NT2/D1 (cell line): ENCODE measurements around the gene GDF9.

ENCODE experiments used
- DNase-seq: peaks from one replicate; pipeline ENCODE4 v3.0.0-alpha.2; 2011; ENCODE audit warnings: low read depth, low spot score
- H3K27me3 ChIP-seq: 2 replicates; pipeline ENCODE4 v1.6.0; 2011; ENCODE audit warnings: mild to moderate bottlenecking; ENCODE audit not compliant: insufficient read length, insufficient read depth
- H3K36me3 ChIP-seq: 2 replicates; pipeline ENCODE4 v1.6.1; 2011; ENCODE audit warnings: mild to moderate bottlenecking, low read length, mixed read lengths; ENCODE audit not compliant: insufficient read depth, insufficient read length
- H3K4me1 ChIP-seq: 2 replicates; pipeline ENCODE4 v1.5.1; 2011; ENCODE audit not compliant: insufficient read depth, insufficient read length
- H3K4me3 ChIP-seq: 2 replicates; pipeline ENCODE4 v1.5.1; 2011; ENCODE audit warnings: low read depth; ENCODE audit not compliant: insufficient read length
- H3K9ac ChIP-seq: 2 replicates; pipeline ENCODE4 v1.6.0; 2011; ENCODE audit warnings: low read depth; ENCODE audit not compliant: insufficient read length
- H3K9me3 ChIP-seq: 2 replicates; pipeline ENCODE4 v1.5.1; 2011; ENCODE audit warnings: mild to moderate bottlenecking, low read length; ENCODE audit not compliant: insufficient read depth
- SUZ12 ChIP-seq: IDR thresholded peaks from 2 replicates; pipeline ENCODE4 v1.6.1; 2011; ENCODE audit not compliant: insufficient read length, insufficient read depth; ENCODE audit errors: extremely low read depth
- YY1 ChIP-seq: IDR thresholded peaks from 2 replicates; pipeline ENCODE4 v1.6.1; 2011; ENCODE audit not compliant: insufficient read length, insufficient read depth
- ZNF274 ChIP-seq: IDR thresholded peaks from 2 replicates; pipeline ENCODE4 v1.6.1; 2011; ENCODE audit warnings: mild to moderate bottlenecking, low read depth, low read length

Gene GDF9

DNA sequence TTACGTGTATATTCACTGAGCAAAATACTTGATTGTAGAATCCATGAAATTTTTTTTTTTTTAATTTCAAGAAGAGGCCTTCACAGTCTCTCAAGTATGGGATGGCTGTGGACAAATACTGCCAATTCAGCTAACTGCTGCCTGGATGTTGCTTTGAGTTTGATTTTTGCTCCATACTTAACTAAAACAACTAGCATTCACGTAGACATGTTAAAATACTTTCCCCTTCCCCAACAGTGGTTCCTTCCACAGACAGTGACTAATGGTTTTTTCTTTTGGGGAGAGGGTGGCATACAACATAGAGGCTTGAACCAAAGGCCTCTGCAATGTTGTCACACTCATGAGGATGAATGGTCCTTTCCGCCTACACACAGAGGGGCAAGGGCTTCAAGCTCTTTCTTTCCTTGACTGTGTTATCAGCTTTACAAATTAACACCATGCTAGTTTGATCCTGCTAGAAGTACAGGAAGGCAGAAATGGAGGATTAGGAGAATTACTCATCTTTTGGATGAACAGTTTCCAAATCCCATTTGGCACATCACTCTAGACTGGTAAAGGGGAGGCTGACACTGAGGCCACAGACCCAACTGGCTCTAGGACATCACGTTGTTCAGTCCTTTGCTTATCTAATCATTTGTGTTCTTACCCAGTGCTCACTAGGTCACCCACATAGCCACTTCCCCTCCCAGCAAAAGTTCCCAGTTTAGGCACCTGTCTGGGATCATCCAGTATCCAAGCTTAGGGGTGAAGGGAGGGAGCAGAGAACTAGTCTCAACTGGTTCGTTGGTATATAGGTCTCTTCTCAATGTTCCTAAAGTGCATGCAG is 5.4 kb upstream of the GDF9 start:
- Histone ChIP-seq H3K4me1 (no peaks in the 10 kb centered on the region), H3K9ac (no peak overlapping the region), H3K4me3 (no peak overlapping the region), H3K36me3 (peaks cover 49% of the 10 kb centered on the region), H3K27me3 (no peaks in the 10 kb centered on the region), H3K9me3 (no peaks in the 10 kb centered on the region)
- TF ChIP-seq ZNF274 (no peak), SUZ12 (no peak), YY1 (no peak)
- no peak for DNase-seq

DNA sequence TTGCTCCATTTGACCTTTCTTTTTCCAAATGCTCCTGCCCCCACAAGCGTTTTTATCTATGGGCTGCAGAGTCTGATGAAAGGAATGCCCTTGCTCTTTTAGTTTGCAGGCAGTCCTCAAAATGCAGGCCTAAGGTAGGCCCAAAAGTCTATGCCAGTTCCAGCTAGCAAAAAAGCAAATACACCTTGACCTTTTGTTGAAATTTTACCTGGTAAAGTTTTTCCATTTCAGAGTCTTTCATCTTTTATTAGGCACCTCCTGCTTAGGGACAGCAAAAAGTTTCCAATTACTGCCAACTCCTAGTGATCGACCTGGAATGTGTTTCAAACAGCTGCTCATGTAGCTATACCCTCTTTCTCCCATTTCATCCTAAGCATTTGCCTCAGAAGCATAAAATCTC is 4.5 kb upstream of the GDF9 start:
- Histone ChIP-seq H3K4me1 (no peaks in the 10 kb centered on the region), H3K36me3 (peaks cover 49% of the 10 kb centered on the region)
- no peak for TF ChIP-seq YY1
- no peak for TF ChIP-seq SUZ12
- TF ChIP-seq ZNF274, result no peak

DNA sequence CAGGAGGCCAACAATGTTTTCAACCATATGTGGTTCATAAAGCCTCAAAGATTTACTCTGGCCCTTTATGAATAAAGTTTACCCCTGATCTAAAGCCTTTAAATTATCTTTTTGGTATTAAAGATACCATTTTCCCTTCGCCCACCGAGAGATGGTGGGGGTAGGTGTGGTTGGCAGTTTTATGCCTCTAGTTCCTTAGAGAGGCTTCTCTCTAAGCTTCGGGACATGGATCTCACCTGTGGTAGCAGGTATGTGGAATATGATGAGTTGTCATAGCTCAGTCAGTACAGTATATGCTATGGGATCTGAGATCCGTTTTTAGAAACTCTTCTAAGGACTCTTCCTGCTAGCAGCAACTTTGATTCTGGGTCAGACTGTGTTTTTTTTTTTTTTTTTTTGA is 2.5 kb upstream of the GDF9 start:
- Histone ChIP-seq H3K27me3 (no peaks in the 10 kb centered on the region), H3K36me3 (peaks cover 43% of the 10 kb centered on the region), H3K4me1 (no peaks in the 10 kb centered on the region), H3K9ac (no peak overlapping the region), H3K9me3 (no peaks in the 10 kb centered on the region), H3K4me3 (no peak overlapping the region)
- DNase-seq, result no peak
- no peak for TF ChIP-seq YY1
- TF ChIP-seq SUZ12, result no peak
- TF ChIP-seq ZNF274, result no peak

More for the DNA sequence above, 4.5 kb upstream of the GDF9 start:
- H3K9ac ChIP-seq, result no peak overlapping the region
- H3K4me3 ChIP-seq, result no peak overlapping the region
- DNase-seq, result no peak
- H3K9me3 ChIP-seq, result no peaks in the 10 kb centered on the region
- no peaks in the 10 kb centered on the region for H3K27me3 ChIP-seq

DNA sequence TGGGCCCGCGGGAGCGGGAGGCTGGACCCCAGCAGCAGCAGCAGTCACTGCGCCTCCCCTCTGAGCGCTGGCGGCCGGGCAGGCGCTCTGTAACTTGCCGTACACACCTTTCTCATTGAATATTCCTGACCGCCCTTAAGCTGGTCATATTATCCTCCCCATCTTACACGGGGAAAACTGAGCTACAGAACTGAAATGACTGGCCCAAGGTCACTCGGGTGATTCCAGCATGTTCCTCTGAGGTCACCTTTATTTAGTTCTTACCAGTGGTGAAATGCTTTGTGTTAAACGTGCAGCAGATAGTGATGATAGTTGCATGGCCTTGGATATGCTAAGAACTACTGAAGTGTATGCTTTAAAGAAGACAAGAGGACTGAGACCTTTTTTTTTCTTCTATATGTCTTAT is 780 bp upstream of the GDF9 start:
- Histone ChIP-seq H3K36me3 (peaks cover 39% of the 10 kb centered on the region), H3K27me3 (no peaks in the 10 kb centered on the region), H3K9ac (peak overlapping the region; percentile 96), H3K9me3 (no peaks in the 10 kb centered on the region), H3K4me1 (no peaks in the 10 kb centered on the region), H3K4me3 (peak overlapping the region; percentile 90)
- DNase-seq, result no peak
- TF ChIP-seq SUZ12 (no peak), ZNF274 (no peak), YY1 (no peak)

DNA sequence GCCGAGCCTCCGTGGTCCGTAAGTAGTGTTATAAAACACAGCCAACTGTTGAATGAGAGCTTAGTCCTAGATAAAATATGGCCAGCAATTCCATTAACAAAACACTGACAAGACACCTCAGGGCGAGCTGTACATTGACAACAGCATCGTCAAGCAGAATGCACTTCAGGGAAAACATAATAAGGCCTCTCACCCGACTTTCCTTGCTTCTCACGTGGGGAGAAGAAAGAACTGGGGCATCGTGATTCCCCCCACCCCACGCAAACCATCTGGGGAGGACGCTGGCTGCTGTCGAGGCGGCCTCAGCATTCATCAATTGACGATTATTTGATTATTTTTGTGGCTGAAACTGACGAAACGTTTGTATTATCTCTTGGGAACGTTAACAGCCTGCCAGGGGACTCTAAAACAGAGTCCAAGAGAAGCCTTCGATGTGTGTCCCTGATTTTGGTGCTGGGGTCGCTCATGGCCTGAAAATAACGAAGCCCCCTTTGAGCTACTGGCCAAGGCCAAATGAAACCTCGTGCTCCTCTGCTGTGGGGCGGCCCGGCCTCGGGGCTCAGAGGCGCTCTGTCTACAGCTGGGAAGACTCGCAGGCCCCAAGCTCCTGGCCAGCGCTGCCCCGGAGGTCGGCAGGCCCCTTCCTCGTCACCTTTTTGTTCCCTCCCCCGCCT is 464 bp downstream of the GDF9 start:
- H3K9me3 ChIP-seq, result no peaks in the 10 kb centered on the region
- H3K27me3 ChIP-seq, result no peaks in the 10 kb centered on the region
- H3K4me1 ChIP-seq, result no peaks in the 10 kb centered on the region
- peak overlapping the region; percentile 90 for H3K4me3 ChIP-seq
- no peak for TF ChIP-seq SUZ12
- H3K9ac ChIP-seq, result peak overlapping the region; percentile 74
- DNase-seq, result no peak
- peaks cover 29% of the 10 kb centered on the region for H3K36me3 ChIP-seq

DNA sequence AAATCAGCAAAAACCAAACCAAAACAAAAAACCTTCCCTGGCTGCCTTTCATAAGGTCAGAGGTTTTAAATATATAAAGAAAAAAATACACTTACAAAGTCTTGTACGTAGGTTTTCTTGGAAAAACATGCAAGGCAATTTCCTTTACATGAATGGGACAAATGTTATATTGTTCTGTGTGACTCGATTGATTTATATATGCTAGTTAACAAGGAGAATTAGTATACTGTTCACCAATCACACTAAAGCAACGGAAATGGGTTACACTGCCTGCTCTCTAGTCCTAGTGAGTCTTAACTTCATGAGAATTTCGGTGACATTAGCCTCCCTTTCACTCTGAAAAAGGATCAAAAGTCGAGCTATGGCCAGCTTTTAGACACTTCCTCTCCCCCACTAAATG is 5.5 kb downstream of the GDF9 start:
- Histone ChIP-seq H3K9ac (no peak overlapping the region), H3K36me3 (no peaks in the 10 kb centered on the region), H3K4me1 (no peaks in the 10 kb centered on the region), H3K9me3 (no peaks in the 10 kb centered on the region), H3K4me3 (no peak overlapping the region), H3K27me3 (no peaks in the 10 kb centered on the region)
- DNase-seq, result no peak
- TF ChIP-seq YY1, result no peak
- TF ChIP-seq ZNF274, result no peak
- no peak for TF ChIP-seq SUZ12

DNA sequence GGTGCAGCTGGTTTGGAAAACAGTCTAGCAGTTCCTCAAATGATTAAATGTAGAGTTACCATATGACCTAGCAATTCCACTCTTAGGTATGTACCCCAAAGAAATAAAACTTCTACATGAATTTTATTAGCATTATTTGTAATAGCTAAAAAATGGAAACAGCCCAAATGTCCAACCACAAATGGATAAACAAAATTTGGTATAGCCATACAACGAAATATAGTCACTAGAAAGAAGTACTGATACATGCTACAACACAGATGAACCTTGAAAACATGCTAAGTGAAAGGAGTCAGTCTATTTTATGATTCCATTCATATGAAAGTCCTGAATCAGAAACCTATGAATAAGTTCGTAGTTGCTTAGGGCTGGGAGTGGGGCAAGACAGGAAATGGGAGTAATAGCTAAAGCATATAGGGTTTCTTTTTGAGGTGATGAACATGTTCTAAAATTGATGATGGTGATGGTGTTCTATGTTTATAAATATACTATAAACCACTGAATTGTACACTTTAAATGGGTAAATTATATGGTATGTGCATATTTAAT is 6.3 kb downstream of the GDF9 start:
- no peaks in the 10 kb centered on the region for H3K9me3 ChIP-seq
- H3K27me3 ChIP-seq, result no peaks in the 10 kb centered on the region
- no peaks in the 10 kb centered on the region for H3K36me3 ChIP-seq
- H3K9ac ChIP-seq, result no peak overlapping the region
- H3K4me1 ChIP-seq, result no peaks in the 10 kb centered on the region
- no peak overlapping the region for H3K4me3 ChIP-seq
- DNase-seq, result no peak
- TF ChIP-seq SUZ12 (no peak), YY1 (no peak), ZNF274 (no peak)
